HG03159 (cell line): ENCODE results near the gene HOXB3.
"Not testable (repeated sequence)": the region's sequence is repeated elsewhere in the genome, so short reads cannot be mapped to it uniquely, and the experiment has no call there.

Source experiments
- ATAC-seq: cut with Tn5 transposase; IDR thresholded peaks from one replicate; pipeline ENCODE4 v1.9.1; 2021; ENCODE audit warnings: mild to moderate bottlenecking, moderate library complexity; ENCODE audit not compliant: unreplicated experiment

Gene HOXB3

DNA sequence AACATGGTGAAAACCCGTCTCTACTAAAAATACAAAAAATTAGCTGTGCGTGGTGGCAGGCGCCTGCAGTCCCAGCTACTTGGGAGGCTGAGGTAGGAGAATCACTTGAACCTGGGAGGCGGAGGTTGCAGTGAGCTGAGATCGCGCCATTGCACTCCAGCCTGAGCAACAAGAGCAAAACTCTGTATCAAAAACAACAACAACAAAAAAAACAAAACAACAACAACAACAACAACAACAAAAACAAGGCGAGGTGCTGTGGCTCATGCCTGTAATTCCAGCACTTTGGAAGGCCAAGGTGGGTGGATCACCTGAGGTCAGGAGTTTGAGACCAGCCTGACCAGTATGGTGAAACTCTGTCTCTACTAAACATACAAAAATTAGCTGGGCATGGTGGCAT is 80.3 kb downstream of the HOXB3 start:
- not testable (repeated sequence) for ATAC-seq

DNA sequence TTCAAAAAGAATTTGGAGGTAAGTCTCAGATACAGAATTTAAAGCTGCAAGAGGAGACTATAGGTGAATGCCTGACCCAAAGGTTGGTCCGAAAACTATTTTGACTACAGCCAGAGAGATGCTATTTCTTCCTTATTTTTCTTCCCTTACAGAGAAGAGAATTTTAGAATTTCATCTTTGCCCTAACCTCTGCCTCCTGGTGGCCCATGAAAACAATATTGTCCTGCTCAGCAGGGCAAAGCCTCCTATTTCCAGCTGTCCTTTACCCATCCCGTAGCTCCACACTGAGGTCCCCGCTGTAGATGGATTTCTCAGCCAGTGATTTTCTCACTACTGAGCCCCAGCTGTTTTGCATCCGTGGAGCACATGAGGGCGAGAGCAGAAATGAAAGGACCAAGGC is 83.8 kb downstream of the HOXB3 start:
- no peak for ATAC-seq

DNA sequence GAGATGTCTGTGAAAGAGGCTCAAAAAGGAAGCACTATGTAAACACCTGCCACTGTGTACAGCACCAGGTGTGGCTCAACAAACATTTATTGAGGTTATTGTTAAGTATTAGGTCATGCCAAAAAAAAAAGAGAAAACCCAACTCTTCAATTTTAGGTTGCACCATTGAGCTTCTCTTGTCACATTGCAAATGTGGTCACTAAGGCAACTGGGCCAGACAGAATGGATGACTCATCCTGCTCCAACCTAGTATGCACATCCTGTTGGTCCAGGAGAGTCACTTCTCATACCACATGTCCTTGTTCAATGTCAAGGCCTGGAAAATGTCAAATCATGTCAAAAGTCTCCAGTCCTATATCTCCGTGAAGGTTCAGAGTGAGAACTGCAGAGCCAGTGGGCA is 84.3 kb downstream of the HOXB3 start:
- ATAC-seq = peak; percentile 85

DNA sequence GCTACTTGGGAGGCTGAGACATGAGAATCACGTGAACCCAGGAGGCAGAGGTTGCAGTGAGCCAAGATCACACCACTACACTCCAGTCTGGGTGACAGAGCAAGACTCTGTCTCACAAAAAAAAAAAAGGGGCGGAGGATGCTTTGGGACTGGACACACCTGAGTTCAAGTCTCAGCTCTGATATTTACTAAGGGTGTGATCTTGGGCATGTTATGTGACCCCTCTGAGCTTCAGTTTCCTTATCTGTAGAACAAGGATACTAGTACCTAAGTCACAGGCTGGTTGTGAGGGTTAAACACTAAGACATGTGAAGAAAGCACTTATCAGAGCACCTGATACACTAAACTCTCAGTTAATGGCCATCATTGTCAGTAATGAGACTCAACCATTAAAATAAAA is 85.1 kb downstream of the HOXB3 start:
- no peak for ATAC-seq

DNA sequence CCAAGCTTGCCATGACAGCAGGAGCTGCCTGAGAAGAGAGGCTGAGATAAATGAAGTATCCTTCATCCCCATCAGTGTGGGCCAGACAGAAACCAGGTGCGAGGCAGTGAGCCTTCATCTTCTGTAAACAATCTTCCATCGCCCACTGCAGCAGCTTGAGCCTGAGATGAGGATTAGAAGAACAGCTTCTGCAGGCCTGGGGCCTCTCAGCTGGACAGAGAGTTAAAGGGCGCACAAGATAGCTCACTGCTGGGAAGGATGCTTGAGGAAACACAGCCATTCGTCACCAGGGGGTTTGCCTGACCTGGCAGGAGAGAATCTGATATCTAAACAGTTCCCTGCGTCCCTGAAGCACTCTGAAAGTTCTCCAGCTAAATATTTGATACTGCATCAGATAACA is 86.3 kb downstream of the HOXB3 start:
- ATAC-seq = no peak

DNA sequence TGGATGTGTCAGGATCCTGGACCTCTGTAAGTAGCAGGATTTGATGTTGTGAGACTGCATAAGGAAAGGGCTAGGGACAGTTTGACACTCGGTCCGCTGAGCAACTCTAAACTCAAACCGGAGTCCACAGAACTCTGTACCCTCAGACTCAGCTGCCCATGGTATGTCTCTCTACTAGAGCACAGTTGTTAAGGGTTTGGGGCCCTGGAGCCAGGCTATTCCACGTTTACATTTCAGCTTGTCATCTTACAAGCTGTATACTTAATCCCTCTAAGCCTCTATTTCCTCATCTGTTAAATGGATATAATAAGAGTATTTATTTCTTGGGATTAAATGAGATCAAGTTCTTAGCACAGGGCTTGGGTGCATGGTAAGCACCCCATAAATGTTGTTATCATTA is 87.1 kb downstream of the HOXB3 start:
- no peak for ATAC-seq

DNA sequence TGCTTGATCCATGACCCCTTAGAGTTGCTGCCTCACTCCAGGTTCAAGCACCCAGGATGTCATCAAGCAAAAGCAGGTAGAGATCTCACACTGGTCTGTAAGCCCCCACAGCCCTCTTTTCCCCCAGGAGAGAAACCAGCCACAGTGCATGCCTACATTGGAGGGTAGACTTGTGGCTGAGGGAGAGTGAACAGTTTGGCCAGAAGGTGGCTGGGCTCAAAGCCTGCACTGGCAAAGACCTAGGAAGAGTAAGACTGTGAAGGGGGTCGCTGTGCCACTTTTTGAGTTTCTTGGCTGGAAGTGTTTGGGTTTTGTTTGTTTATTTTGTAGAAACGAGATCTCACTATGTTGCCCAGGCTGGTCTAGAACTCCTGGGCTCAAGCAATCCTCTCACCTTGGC is 87.7 kb downstream of the HOXB3 start:
- no peak for ATAC-seq

DNA sequence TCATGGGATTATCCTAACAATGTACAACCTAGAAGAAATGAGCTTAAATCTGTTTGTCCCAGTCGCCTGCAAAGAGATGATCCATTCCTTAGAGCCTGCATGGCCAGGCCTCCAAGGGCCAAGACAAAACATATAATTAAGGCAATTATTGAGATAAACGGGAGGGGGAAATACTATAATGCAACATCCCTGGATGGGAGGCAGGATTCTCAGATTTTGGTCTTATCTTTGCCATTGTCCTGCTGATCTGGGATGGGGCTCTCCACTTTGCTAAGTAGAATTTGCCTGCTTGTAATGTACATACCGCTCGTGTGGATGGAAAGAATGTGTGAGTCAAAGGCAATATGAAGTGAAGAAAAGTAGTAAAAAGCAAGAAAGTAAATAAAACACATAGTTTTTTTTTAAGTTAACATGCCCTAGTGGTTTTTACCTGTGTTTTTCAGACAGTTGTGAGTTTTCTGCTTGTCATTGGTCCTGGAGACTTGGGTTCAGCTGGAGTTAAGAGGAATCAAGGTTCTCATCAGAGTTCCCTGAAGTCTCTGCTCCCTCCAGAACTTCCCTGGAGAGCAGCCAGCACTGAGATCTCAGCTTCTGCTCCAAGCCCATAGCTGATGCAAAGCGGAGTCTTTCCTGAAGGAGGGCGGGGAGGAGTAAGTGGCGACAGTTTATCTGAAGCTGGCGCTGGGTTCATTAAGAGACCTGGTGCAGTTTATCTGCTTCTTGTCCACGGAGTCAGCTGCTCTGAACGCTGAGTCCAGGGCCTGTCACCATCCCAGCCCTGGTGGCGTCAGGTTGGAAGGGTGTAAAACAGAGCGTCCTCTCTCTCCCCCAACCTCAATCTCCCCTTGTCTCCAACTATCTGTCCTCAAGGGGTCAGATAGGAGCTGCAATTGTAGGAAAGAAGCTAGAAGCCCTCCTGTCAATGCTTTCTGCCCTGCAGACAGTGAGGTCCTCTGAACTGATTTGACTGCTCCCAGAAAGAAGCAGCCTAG is 89.3 kb downstream of the HOXB3 start:
- no peak for ATAC-seq

DNA sequence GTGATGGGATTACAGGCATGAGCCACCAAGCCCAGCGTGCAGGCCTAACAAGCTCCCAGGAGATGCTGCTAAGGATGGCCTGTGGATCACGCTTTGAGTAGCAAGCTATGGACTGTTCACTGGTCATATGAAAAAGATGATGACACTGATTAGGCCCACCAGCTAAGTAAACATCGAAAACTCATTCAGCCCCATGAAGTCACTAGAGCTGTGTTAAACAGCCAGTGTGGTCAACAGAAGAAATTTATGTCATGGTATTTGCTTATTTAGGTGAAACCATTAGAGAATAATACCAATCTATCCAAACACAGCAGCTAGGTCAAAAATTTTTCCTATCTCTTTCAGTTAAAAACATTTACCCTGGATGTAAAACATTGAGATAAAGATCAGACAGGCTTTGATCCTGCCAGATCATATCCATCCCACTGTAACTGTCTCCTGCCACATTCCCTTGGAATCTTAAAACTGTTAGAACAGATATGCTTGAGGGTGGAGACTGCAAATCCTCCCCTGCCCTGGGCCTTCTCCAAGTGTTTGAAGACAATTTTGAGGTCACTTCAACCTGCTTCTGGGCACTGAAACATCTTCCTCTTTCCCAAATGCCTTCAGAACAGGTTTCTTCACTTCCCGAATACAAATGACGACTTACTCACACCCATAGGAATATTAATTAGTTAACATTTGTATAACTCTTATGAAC is 90.2 kb downstream of the HOXB3 start:
- no peak for ATAC-seq

DNA sequence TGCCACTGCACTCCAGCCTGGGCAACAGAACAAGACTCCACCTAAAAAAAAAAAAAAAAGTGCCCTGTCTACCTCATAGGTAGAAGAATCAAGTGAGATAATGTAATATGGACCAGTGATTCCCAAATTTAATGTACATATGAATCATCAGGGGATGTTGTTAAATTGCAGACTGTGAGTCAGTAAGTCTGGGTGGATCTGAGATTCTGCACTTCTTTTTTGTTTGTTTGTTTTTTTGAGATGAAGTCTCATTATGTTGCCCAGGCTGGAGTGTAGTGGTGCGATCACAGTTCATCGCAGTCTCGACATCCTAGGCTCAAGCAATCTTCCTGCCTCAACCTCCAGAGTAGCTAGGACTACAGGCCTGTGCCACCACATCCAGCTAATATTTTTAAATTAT is 90.8 kb downstream of the HOXB3 start:
- ATAC-seq = no peak
